ENCODE measurements around the gene MLANA. TPM values are rescaled to one million over a fixed set of nuclear protein-coding genes. Genes with fewer than 3 reads are reported as not detected.

MLANA gene
- total and polyA plus RNA-seq, 7 donors = 0.03 TPM; not detected in 6

DNA sequence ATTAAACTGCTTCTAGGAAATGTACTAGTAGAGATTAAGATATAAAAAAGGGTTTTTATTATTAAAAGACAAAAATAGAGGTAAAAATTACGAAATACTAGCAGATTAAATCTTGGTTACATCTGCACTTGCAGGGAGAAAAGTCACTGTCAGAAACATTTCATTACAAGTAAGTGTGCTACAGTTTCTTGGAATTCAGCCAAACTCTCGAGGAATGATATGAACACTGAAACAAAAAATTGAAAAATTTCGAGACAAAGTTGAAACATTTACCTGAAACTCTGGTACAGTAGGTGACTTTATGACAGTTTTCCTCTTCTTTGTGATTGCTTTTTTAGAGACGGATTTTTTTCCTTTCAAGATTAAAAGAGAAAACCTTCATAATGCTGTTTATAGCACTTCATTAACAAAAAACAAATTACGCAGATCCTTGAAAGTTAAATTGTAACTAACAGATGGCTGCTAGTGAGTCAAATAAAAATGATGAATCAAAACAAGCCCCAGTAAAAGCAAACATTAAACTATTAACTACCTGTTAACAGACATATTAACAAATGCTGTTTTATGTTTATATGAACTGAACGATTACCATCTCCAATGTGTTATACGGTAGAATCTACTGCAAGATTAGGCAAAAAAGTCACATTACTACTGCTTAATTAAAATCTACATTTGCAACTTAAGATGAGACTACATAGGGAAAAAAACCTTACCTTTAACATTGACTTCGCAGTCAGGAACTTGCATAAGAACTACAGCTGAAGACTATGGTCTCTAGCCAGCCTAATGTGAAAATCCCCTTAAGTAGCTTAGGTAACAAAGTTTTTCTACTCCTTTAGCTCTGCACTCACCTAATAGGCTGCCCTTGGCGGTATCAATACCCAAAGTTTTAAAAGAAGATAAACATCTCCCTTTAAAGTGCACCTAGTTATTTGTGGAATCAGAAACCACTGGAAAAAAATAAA, 63.3 kb downstream of the MLANA start:
- ATAC-seq = no peak
- DNase-seq = no peak
- H3K9me3 ChIP-seq = no peaks in the 10 kb centered on the region
- WGBS, 3 donors = 80 to 85% (median 82%) methylated on average over 9 of the region's 9 CpGs
- no peaks in the 10 kb centered on the region for H3K27me3 ChIP-seq (ENCODE audit: insufficient read depth in 3 of 3, low read length in 2 of 3)
- H3K4me1 ChIP-seq = peaks cover 16% of the 10 kb centered on the region
- no peak overlapping the region for H3K4me3 ChIP-seq
- intact Hi-C loops (cut with DNase I) = loop anchor here (5.0 to 10.0 kb wide), 2 partner anchors 43 to 51 kb away; a partner anchor contains a TSS
- H3K27ac ChIP-seq = no peak overlapping the region
- TF ChIP-seq, protein P1, sequence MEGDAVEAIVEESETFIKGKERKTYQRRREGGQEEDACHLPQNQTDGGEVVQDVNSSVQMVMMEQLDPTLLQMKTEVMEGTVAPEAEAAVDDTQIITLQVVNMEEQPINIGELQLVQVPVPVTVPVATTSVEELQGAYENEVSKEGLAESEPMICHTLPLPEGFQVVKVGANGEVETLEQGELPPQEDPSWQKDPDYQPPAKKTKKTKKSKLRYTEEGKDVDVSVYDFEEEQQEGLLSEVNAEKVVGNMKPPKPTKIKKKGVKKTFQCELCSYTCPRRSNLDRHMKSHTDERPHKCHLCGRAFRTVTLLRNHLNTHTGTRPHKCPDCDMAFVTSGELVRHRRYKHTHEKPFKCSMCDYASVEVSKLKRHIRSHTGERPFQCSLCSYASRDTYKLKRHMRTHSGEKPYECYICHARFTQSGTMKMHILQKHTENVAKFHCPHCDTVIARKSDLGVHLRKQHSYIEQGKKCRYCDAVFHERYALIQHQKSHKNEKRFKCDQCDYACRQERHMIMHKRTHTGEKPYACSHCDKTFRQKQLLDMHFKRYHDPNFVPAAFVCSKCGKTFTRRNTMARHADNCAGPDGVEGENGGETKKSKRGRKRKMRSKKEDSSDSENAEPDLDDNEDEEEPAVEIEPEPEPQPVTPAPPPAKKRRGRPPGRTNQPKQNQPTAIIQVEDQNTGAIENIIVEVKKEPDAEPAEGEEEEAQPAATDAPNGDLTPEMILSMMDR (IDR thresholded peaks at IDR 0.05) = no peak
- peaks cover 0 to 7% of the 10 kb centered on the region in 2 donors for H3K36me3 ChIP-seq (ENCODE audit: insufficient read depth in 1 of 2, low read depth in 1 of 2)

DNA sequence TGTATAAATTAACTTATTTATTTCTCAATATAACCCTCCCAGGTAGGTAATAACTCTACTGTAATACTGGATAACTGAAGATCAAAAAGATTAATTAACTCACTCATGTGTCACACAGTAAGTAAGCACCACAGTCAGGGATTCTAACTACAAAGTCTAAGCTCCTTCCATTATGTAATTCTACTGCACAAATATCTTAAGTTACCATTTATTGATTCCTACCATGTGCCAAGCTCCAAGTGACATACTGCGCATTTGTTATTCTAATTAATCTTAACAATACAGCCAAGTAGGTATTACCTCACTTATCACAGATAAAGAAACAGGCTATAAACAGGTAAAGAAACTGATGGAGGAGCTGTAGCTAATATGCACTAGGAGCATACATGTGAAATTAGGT, 66.5 kb downstream of the MLANA start:
- Histone ChIP-seq H3K4me3 (no peak overlapping the region), H3K27ac (no peak overlapping the region), H3K4me1 (peaks cover 2% of the 10 kb centered on the region), H3K36me3 (ENCODE audit: insufficient read depth in 1 of 2, low read depth in 1 of 2) (peaks cover 0 to 7% of the 10 kb centered on the region in 2 donors), H3K27me3 (ENCODE audit: insufficient read depth in 3 of 3, low read length in 2 of 3) (no peaks in the 10 kb centered on the region), H3K9me3 (no peaks in the 10 kb centered on the region)
- no peak for DNase-seq
- intact Hi-C loops (cut with DNase I) = loop anchor here in 1 of 2 donors (10.0 kb wide), 1 partner anchor 48 kb away; a partner anchor contains a TSS
- 94 to 97% (median 95%) methylated on average over 1 of the region's 1 CpG for WGBS, 3 donors
- TF ChIP-seq, protein P1 (IDR thresholded peaks at IDR 0.05) = no peak
- ATAC-seq = no peak

GRCh38 chr9:5958273-5958672, 67.6 kb downstream of the MLANA start:
- Histone ChIP-seq H3K4me1 (peaks cover 2% of the 10 kb centered on the region), H3K9me3 (no peaks in the 10 kb centered on the region), H3K27me3 (ENCODE audit: insufficient read depth in 3 of 3, low read length in 2 of 3) (no peaks in the 10 kb centered on the region), H3K27ac (no peak overlapping the region), H3K36me3 (ENCODE audit: insufficient read depth in 1 of 2, low read depth in 1 of 2) (peaks cover 0 to 7% of the 10 kb centered on the region in 2 donors), H3K4me3 (no peak overlapping the region)
- 95 to 96% (median 95%) methylated on average over 6 of the region's 6 CpGs for WGBS, 3 donors
- ATAC-seq = no peak
- intact Hi-C loops (cut with DNase I) = loop anchor here in 1 of 2 donors (10.0 kb wide), 1 partner anchor 47 kb away; a partner anchor contains a TSS
- TF ChIP-seq, protein P1 (IDR thresholded peaks at IDR 0.05) = no peak
- DNase-seq = no peak

Other genes starting within 250 kb of the MLANA start
- 10 to 100 TPM in 1 of 4 donors, 1 to 10 TPM in 3; 5.0 to 12.3 (median 9.4) TPM for gene ERMP1, start 57.8 kb upstream of the MLANA start, total RNA-seq
- gene ERMP1, start 57.8 kb upstream of the MLANA start, polyA plus RNA-seq = 1 to 10 TPM; 2.4 to 8.8 (median 3.1) TPM
- 10 to 100 TPM; 16.3 to 24.2 (median 20.0) TPM for gene RANBP6, start 124.7 kb downstream of the MLANA start, total RNA-seq
- gene RANBP6, start 124.7 kb downstream of the MLANA start, polyA plus RNA-seq = 10 to 100 TPM in 2 of 3 donors, 1 to 10 TPM in 1; 6.5 to 16.4 (median 12.2) TPM